Measurements from ENCODE around the gene CCR8.
A peak's percentile ranks its signal among the peaks of the same experiment; 100 is the strongest.

Gene CCR8, protein sequence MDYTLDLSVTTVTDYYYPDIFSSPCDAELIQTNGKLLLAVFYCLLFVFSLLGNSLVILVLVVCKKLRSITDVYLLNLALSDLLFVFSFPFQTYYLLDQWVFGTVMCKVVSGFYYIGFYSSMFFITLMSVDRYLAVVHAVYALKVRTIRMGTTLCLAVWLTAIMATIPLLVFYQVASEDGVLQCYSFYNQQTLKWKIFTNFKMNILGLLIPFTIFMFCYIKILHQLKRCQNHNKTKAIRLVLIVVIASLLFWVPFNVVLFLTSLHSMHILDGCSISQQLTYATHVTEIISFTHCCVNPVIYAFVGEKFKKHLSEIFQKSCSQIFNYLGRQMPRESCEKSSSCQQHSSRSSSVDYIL

DNA sequence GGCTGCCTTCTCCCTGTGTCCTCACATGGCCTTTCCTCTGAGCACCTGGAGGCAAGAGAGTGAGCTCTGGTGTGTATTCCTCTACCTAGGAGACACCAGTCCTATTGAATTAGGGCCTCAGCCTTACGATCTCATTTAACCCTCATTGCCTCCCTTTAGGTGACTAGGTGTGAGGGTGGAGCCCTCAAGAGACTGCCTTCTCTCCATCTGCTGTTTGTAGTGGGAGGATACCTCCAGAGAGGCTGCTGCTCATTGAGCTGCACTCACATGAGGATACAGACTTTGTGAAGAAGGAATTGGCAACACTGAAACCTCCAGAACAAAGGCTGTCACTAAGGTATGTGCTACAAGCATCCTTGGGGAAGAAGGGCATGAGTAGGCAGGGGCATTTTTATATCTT is at the start of gene CCR8:
TSS of gene CCR8 (plus strand) at position 217 of the 400 bp plus-strand sequence. CDS start 2,623 bp downstream, outside the sequence.
- peak in 1 of 3 experiments; percentile 7 for DNase-seq

DNA sequence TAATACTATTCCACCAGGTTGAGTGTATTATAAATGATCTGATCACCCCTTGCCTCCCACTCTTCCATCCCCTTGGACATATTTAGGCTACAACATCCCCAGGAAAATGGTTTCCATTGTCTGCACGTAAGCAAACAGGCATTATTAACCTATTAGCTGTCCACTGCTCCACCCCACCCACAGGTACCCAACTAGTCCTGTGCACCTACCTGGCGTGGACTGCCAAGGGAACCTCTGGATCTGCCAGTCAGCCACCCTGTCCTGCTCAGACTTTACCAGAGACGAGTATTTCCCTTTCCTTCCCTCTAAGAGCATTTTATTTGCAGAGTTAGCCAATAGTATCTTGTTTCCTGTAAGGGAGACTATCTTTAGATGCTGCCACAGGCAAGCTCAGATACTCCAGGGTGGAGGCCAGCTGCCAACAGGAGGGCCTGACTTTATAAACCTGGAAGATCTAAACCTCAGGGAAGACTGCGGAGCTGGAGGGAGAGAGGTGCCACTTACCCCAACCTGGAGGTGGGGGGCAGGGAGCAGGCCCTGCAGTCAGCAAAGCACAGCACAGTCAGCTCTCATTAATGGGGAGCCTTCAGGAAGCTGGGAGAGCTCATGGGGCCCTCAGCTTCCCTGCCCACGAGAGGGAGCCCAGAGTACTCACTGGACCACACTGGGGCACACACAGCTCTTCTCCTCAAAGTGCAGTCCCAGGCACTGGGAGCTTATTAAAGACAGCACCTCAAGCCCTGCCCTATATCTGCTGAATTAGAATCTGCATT is 49.6 kb upstream of the CCR8 start, which contains the start of gene CX3CR1:
TSS of gene CX3CR1 (minus strand) at position 292 of the 773 bp plus-strand sequence. CDS start 13,527 bp downstream, outside the sequence.
- DNase-seq, result no peak

DNA sequence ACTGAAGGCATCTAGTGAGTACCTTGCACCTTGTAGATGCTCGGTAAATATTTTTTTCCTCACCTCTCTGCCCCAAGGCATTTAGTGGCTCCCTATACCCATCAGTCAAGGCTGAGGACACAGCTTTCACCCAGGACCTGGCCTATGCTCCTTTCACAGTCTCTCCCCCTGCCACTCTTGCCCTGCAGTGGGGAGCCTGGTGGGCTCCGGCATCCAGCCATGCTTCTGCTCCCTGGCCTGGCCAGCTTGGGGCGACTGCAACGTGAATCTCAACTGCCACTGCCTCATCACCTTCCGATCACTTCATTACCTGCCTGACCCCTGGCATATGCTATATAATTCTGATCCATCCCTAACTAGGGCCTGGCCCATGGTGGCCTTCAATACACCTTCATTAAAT is 48.9 kb upstream of the CCR8 start:
- no peak for DNase-seq

DNA sequence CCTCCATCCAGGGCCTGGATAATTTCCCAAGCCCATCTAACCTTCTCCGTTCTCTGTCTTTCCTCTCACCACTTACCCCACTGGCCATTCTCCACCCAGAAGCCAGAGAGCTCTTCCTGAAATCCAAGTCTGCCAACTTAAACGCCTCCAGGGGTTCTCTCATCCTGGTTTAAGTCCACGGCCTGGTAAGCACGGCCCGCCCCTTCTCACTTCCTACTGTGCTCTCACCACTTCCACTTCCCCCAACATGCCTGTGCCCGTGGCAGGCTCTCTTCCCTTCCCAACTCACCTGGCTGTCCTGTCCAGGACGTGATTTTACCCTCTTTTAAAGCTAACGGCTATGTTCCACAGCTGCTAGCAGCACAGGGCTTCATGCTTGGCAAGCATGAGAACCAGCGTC is 48.0 kb upstream of the CCR8 start:
- no peak for DNase-seq

DNA sequence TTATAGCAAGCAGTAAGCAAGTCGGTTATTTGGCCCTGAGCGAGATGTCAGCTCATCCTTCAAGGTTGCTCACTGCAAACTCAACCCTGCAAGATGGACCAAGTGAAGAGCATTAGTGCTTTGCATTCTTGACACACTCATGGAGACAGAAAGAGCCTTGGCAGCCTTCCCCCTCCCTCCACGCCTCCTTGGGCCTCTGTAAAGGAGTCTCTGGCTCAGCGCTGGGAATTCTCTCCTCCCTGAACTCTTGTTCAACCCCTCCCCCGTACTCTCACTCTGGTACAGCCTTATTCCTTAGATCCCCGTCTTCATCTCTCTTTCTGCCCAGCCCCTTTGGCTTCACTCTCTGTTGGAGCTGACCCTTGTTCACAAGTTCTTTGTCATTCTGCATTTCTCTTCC is 47.5 kb upstream of the CCR8 start:
- no peak for DNase-seq

DNA sequence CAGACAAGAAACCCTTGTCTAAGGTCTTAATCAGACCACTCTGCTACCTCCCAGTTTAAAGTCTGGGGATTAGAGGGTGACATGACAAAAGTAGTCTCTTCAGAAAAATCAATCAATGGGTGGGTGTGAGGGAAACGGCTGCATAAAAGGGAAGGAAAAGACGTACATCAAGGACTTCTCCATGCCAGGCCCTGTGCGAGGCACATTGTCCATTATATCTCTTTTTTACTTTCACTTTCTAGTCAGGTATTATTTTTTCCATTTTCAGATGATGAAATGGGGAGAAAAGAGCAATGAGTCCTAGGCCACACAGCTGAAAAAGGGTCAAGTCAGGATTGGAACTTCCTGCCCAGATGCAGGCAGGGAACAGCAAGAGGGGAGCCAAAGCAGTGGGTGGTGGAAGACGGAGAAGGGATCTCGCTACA is 45.0 kb upstream of the CCR8 start:
- no peak for DNase-seq

DNA sequence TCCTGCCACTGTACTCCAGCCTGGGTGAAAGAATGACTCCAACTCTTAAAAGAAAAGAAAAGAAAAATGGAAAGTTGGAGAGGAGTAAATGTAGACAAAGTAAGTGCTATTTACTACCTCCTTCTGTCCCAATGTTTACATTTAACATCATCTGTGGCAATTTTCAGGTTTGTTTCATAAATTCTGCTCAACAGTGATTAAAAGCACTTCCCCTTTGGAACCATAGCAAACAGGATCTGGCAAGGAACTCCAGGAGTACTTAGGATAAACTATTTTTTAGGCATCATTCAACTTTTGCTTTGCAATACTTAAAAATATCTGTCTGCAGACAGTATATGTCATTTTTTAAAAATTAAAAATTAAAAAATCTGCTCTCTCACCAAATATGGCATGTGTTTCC is 44.2 kb upstream of the CCR8 start:
- DNase-seq, result no peak

DNA sequence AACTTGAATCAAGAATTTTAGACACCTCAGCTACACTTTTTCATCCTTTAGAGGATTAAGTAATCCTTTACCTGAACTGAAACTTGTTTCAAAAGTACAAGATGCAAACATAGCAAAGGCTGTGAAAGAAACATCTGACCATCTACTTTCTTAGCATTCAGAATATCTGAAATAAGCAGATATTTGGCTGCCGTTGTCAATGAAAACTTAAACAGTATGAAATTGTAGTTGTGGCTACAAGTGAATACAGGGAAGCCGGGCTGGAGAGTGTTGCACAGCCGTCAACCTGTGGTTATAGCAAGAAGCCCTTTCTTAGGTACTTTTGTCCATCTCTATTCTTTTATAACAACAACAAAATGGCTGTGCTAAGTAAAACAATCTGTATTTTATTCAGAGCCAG is 42.7 kb upstream of the CCR8 start:
- no peak for DNase-seq

DNA sequence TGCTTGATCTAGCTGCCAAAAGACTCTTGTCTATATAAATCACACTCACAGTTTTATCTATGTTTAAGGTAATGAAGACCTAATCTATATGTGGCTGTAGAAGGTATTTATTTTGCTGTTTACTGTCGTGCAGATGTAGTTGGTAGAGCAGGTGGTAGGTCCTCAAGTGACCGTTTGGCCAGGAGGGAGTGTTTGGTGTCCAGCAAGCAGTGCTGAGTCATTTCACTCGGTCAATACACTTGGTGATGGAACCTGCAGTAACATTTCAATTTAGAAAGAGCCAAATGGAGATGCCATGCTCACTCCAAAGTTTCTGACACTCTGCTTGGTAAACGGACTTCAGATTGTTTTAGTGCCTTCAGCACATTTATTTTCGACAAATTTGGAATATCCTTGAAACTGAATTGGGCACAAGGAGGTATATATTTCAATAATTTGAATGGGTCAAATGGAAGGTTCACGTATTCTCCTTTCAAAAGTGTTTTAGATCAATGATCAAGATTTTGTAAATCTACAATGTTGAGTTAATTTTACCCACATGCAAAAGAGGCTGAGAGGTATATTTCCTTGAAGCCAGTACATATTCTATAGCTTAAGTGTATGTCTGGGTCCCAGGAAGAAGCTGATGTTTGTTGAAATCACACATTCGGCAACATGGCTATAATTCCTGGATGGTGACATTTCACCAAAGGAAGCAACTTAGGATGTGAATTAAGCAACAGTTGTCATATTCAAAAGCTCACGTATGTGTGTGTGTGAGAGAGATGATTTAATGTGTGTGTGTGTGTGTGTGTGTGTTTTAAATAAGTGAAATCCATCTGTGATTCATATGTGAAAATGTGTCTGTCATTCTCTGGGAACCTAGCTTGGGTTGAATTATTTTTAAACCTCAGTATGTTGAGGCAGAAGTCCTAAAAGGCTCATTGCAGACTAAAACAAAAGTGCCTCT is 42.0 kb upstream of the CCR8 start:
- DNase-seq, result peak in 2 of 3 experiments; percentile 12 to 34

DNA sequence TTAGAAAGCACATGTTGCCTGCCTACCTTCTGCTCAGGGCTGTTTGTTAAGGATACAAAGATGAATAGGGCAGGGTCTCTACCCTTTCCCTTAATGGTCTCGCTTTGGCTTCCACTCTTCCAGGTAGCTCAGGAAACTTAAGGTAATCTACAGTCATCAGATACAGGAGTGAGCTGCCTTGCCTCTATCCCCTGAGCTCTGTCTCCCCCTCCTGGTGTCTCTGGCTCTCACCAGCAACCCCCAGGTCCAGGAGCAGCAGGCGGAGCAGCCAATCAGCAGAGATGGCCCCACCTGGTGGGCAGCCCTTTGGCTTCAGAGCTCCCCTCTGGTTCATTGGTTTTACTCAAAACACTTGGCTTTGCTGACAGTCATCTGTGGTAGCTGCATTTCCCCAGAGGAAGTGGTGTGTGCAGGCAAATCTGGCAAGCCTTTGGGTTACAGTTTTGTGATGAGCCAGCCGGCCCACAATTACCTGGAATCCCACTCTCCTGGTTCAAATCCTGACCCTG is 41.2 kb upstream of the CCR8 start:
- DNase-seq, result peak; percentile 33 to 88 (median 70)

DNA sequence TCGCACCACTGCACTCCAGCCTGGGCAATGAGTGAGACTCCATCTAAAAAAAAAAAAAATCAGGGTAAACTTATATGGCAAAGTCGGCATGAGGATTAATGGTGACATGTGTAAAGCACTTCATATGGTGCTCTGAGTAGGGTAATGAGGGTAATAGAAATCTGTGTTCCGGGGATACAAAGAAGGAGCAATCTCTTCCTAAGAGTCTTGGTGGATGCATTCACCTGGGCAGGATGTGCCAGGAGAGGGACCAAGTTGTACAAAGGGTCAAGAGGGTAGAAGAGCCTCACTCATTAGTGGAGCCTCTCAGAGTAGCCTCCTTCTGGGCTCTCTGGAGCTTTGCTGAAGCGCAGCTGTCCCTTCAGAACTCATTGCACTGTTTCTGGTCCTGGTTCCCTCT is 40.4 kb upstream of the CCR8 start:
- DNase-seq, result no peak

DNA sequence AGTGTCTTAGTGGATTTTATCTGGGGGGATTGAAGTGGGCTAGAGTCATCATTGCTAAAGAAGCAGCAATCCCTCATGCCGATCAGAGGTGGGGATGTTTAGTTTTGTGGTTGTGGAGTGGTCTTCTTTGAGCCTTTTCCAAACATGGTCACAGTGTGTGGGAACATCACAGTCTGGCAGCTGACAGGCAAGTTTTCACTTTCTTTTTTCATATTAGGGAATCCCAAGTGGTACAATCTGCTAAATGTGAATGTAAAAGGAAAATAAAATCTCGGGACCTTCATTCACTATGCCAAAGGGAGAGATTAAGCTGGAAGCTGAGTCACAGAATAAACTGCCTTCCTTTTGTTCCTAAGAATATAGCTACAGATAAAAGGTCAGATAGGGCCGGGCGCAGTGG is 39.3 kb upstream of the CCR8 start:
- DNase-seq, result no peak

DNA sequence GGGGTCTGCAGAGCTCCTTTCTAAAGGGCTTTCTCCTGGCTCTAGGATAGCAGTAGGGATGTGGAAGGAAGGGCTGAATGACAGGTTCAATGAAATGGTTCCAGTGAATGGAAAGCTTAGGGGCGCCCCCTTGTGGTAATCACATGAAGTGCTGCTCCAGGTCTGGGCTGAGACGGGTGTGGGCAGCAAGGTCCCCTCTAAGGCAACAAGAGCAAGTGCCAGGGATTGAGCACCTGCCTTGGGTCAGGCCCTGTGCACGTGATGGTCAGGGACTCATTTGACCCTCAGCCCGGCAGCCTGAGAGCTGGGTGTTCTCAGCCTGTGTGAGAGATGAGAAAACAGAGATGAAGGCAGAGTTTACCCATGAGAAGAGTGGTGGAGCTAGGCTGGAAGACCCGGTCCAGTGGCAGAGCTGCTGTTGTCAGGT is 37.6 kb upstream of the CCR8 start:
- peak; percentile 22 to 59 (median 43) for DNase-seq

DNA sequence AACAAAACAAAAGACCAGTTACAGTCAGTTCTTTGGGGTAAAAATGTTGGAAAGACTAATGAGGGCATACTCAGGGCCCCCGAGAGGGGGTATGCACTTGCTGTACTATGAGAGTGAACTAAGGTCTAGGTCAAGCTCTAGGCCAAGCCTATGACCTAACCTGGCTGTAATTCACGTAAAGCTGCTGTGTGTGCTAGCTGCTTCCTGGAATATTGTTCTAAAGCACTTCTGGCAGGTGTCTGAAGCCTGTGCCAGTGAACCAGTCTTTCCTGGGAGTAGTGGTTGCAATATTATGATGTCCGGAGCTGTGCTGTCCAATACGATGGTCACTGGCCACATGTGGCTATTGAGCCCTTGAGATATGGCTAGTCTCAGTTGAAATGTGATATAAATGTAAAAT is 36.5 kb upstream of the CCR8 start:
- no peak for DNase-seq

DNA sequence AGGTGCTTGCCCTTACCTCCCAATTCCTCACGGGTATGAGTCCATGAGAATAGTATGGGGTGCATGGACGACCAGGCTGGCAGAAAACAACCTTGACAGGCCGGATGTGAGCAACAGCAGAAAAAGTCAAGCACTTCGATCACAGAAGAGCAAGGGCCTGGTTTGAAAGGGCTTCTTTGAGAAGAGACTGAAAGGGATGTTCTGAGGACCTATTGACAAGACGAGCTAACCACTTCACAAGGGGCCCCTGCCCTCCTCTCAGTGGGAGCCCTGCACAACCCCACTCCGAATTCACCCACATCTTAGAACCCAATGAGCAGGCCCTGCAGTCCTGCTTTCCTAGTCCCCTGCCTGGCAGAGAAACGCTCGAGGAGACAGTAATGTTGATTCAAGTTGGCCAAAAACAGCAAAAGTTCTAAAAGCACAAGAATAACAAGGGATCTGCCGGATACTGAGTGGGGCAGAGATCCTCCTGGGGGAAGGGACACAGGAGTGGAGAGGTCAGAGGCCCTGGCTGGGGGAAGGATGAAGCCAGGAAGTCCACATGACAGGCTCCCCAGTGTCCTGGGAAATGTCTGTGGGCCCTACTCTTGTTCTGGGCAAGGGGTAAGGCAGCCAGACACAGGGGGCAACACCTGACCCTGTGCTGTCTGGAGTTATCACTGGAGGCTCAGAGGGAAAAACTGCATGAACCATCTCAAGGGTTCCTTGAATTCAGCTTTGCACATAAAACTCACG is 34.9 kb upstream of the CCR8 start:
- DNase-seq, result no peak

DNA sequence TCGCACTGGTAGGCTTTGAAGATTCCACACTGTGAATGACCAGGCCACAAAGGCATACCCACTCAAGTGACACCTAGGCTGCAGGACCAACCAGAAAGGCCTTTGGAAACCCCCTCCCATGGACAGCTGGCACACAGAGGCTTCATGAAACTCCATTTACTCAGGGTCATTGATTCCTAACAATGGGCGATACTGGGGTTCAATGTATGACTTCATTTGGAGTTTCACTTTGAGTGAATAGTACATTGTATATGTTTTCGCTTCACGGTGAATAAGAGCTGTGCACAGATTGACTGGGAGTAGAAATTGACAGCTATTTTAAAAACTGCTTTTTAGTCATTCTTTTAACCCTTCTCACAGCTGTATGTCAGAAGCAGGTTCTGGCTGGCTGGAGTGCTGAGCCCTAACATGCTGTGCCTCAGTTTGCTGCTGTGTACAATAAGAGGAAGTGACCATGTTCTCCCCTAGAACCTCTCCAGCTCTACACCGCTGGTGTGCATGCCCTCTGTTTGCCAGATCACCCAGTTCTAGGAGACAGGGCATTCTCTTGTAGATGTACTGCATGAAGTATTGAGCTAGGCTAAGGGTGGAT is 34.2 kb upstream of the CCR8 start:
- DNase-seq, result no peak

DNA sequence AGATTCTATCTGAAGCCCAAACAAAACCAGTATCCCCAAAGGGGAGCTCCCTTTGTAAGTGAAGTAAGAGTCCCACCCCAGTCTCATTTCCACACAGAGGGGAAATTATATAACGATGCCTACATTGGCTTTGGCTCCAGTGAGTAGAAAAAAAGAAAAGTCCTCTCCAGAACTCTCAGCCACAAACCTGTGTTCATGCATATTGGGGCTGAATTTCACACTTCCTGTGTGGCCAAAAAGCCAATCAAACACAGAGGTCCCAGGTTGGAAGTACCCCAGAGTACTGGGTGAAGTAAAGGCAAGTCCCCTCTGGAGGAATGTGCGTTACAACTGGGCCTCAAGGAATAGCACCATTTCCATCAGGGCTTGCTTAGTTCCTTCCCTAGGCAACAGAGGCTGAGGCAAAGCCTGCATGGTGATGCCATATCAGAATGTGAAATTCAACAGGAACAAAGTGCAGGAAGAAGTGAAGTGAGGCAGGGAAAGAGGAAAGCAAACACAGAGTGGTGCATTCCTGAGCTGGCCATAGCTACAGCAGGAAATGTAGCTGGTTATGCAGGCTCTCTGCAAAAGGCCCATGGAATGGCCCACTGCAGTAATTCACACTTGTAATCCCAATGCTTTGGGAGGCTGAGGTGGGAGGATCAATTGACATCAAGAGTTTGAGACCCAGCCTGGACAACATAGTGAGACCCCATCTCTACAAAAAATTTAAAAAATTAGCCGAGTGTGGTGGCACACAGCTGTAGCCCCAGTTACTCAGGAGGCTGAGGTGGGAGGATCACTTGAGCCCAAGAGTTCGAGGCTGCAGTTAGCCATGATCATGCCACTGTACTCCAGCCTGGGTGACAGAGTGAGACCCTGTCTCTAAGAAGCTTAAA is 33.1 kb upstream of the CCR8 start:
- no peak for DNase-seq

DNA sequence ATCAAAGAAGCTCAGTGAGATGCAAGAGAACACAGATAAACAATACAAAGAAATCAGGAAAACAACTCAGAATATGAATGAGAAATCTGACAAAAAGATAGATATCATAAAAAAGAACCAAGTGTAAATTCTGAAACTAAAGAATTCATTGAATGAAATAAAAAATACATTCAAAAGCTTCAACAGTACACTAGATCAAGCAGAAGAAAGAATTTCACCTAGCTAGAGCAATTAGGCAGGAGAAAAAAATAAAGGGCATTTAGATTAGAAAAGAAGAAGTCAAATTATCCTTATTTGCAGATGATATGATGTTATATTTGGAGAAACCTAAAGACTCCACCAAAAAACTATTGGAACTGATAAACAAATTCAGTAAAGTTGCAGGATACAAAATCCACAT is 30.2 kb upstream of the CCR8 start:
- no peak for DNase-seq

DNA sequence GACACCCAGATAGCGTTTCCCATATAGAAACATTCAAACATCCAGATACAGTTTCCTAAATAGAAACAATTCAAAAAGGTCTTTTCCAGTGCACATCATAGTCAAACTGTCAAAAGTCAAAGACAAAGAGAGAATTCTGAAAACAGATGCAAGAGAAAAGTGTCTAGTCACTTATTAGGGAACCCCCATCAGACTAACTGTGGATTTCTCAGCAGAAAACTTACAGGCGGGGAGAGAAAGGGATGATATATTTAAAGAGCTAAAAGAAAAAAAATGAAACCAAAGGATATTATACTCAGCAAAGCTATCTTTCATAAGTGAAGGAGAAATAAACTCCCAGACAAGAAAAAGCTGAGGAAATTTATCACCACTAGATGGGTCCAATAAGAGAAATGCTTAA is 27.3 kb upstream of the CCR8 start:
- no peak for DNase-seq

DNA sequence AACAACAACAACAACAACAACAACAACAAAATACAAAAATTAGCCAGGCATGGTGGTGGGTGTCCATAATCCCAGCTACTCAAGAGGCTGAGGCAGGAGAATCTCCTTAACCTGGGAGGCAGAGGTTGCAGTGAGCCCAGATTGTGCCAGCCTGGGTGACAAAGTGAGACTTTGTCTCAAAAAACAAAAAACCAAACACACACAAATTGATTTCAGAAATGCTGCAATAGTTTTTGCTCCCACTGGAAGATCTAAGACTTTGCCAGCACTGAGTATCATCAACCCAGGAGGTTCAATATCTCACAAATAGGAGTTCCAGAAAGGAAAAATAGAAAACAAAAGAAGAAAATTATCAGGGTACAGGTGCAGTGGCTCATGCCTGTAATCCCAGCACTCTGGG is 16.2 kb upstream of the CCR8 start:
- no peak for DNase-seq

DNA sequence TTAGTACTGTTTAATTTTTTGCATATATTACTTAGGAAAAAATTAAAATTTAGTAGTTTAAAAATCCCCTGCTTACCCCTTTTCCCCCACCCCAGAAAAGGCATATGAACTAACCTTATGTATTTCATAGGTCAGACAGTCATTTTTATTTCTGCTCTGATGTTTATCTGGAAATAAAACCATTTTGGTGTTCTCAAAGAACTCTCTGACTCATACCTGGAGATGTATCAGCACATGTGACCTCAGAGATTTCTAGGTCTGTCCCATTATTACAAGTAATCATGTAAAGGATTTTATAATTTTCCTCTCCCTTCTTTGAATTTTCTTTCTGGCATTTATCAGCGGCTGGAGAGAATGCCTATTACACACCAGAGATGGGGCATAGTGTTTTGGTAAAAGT is 14.1 kb upstream of the CCR8 start:
- DNase-seq, result no peak
